Bone marrow (tissue), 2 donors: ENCODE data around the gene RGS3.

ENCODE experiments used
- DNase-seq, 2 donors: peaks; one replicate each; lab custom pipeline; 2025; lab: John Stamatoyannopoulos, UW

Gene RGS3

DNA sequence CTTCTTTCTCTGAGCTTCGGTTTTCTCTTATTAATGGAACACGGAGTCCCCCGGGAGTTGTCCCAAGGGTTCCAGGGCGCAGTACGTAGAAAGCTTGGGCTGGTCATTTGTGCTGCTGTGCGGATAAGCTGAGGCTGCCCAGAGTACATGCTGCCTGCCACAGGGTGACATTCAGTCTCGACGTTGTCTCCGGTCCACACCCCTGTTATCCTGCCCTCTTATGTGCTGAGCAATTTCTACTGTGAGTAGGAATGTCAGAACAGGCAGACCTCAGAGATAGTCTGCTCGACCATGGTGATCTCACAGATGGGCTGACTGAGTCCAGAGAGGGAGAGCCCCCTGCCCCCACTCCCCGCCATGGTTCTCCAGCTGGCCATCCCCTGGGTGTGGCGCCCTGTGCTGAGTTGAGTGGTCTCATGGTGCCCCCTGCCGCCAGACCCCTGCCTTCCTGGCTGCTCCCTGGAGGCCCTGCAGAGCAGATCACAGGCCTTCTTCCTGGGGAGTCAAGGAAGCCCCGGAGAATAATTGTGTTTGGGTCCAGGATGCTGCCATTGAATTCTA lies 124.0 kb downstream of the RGS3 start:
- no peak for DNase-seq

- no peak for DNase-seq
Observed at GRCh38 chr9:113588242-113588810, 124.8 kb downstream of the RGS3 start.

GRCh38 chr9:113588936-113589335 lies 125.4 kb downstream of the RGS3 start:
- DNase-seq = no peak

DNA sequence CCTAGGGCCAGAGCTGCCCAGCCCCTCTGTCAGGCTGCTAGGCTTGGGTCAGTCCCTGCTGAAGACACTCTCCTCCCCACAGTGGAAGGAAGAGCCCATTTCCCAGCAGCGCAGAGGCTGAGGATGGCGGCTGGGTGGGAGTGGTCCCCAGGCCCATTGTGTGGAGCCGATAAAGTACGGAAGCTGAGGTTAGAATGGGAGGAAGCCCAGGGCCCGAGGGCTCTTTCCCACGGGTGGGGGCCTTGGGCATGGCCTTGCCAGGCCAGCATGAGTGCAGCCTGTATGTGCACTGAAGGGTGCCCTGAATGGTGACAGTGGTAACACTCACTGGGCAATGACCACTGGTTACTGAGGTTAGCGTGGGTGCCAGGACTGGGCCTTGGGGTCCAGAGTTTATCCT lies 125.9 kb downstream of the RGS3 start:
- DNase-seq = peak in 1 of 2 donors; percentile 13

GRCh38 chr9:113589890-113590289 lies 126.4 kb downstream of the RGS3 start:
- peak in 1 of 2 donors; percentile 30 for DNase-seq

DNA sequence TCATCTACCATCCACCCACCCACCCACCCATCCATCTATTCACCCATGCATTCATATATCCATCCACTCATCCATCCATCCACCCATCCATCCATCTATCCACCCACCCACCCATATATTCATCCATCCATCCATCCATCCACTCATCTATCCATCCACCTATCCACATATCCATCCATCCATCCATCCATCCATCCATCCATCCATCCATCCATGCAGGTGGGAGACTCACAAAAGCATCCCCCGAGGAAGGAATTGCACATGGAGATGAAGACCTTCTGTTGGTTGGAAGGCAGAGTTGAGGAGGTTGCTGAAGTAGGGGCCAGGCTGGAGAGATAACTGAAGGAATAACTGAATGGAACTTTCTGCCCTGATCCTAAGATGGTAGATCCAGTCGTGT lies 126.9 kb downstream of the RGS3 start:
- no peak for DNase-seq

- peak; percentile 21 to 60 for DNase-seq
Observed at GRCh38 chr9:113590991-113591898, 127.7 kb downstream of the RGS3 start.

DNA sequence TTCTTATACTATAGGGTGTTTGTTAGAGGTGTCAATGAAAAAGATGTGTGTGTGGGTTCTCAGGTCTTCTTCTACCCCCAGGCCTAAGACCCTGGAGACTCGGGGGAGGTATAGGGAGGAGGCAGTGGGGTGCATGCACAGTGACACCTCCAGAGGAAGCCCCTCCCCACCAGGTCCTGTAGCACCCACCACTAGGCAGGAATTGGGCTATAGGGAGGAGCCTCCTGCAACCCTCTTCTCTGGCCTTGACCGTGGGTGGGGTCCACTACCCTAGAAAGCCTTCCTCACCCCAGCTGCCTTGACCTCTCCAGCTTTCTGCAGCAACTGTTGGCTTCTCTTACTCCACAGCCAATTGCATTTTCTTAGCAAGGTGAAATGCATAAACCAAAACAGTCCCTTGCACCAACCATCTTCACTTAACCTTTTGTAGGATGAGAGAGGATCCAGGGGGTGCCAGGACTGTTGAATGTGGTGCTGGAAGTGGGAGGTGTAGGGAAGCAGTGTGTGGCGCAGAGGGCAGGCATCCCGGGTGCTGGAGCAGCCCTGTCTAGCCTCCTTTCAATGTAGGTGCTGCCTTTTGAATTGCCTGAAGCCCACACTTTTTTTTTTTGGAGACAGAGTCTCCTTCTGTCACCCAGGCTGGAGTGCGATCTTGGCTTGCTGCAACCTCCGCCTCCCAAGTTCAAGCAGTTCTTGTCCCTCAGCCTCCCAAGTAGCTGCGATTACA lies 128.5 kb downstream of the RGS3 start:
- no peak for DNase-seq

GRCh38 chr9:113592876-113593575 lies 129.5 kb downstream of the RGS3 start:
- peak in 1 of 2 donors; percentile 14 for DNase-seq

- peak in 1 of 2 donors; percentile 73 for DNase-seq
Observed at GRCh38 chr9:113593682-113594281, 130.3 kb downstream of the RGS3 start.

GRCh38 chr9:113594484-113595299 lies 131.2 kb downstream of the RGS3 start:
- DNase-seq = no peak

DNA sequence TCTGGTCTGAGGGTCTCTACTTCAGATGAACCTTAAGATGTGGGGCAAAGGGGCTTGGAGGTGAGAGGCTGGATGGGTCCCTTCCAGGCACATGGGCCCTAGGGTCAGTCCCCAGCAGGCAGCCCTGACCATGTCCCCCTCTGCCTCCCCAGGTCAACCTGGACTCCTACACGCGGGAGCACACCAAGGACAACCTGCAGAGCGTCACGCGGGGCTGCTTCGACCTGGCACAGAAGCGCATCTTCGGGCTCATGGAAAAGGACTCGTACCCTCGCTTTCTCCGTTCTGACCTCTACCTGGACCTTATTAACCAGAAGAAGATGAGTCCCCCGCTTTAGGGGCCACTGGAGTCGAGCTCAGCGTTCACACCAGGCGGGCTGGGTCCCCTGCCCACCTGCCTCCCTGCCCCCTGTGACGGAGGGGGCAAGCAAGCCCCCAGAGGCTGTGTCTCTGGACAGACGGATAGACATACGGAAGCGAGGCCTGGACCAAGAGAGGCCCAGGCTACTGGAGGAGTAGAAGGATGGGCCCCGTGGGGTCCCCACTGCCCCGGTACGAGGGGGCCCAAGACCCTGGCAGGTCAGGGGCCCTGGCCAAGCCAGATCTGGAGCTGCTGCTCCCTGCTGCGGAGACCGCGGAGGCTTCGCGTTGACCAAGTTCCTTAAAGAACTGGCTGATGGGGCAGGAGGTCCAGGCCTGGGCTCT lies 133.2 kb downstream of the RGS3 start:
- no peak for DNase-seq

DNA sequence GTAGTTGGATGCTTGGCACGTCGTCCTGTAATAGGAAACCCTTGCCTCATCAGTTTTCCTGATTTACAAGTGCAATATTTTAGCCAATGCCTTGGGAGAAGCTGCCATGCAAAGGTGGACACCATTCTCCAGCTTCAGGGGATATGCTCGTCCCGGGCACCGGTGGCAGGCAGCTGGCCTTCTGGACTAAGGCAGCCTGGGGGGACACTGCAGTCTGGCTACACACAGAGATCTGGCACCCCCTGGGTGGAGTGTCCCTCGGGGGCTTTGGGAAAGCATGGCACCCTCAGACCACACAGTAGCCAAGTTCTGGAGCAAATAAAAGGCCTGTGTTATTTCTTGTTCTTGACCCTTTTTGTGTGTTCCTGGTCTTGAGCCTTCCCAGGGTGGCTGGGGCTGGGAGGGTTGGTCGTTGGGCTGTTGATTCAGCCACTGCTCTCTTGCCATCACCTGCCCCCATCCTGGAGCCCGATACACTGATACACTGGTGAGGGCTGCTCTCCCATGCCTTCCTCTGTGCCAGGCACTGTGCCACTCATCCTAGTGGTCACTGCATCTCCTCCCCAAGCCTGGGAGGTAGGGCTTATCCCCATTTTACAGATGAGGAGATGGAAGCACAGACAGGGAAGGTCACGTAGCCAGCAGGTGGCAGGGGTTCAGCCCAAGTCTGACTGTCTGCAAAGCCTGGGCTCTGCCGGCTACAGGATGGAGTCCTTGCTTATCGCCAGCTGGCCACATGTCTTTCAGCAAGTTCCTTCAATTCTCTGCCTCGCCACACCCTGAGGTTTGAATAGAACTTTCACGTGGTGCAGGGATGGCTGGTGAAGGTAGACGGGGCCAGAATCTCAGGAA lies 134.1 kb downstream of the RGS3 start:
- DNase-seq = no peak

GRCh38 chr9:113598451-113598850 lies 134.9 kb downstream of the RGS3 start:
- DNase-seq = no peak

DNA sequence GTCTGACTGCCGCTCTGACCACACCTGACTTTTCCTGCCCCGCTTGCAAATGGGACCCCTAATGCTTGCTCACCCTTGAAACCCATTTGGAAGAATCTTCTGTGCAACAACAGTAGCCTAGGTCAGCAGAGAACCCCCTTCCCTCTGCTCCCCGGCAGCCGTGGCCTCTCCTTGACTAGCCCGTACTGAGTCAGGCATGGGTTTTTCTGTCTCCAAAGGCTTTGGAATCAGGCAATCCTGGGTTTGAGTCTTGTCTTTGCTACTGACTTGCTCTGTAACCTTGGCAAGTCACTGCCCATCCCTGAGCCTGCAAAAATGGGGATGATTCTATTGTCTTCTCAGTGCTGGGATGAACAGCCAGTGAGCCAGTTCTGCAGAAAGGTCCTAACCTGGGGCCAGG lies 135.4 kb downstream of the RGS3 start:
- no peak for DNase-seq

DNA sequence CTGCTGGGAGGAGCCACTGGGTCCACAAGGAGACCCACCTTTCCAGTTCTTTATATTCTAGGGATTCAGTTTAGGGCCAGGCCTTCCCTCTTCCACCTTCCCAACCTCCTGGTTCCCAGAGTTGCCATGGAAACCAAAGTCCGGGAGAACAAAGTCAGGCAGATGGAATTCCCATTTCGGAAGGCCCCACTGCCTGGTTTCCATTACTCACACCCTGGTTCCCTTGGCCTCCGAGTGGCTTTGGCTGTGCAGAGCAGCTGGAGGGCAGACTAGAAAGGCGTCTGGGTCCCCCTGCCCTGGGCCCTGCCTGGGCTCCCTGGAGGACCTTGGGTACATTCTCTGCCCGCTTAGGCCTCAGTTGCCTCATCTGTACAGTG lies 136.1 kb downstream of the RGS3 start:
- no peak for DNase-seq

- no peak for DNase-seq
Observed at GRCh38 chr9:113600023-113600823, 136.7 kb downstream of the RGS3 start.
